Activated naive CD4-positive, alpha-beta T cell treated with anti-CD3 and anti-CD28 coated beads for 36 hours (primary cell): ENCODE measurements around the gene SNAPC3. TPM values are rescaled to one million over a fixed set of nuclear protein-coding genes. Genes with fewer than 3 reads are reported as not detected.

Experiments used
- CTCF ChIA-PET: fragments of 350-600 bp; sonication (Branson Sonifier 250); formaldehyde crosslinking; loops from one replicate; lab custom pipeline; 2021; ENCODE audit warnings: antibody characterized with exemption; lab: Charles Lee
- DNase-seq: peaks from one replicate; pipeline ENCODE4 v3.0.0-alpha.2; 2020
- H3K27ac Mint-ChIP-seq: one replicate; pipeline ENCODE4 v1.8.0; 2021; ENCODE audit warnings: mild to moderate bottlenecking, mixed read lengths
- H3K27me3 Mint-ChIP-seq: one replicate; pipeline ENCODE4 v1.8.0; 2021; ENCODE audit warnings: low read depth, mixed read lengths
- H3K36me3 Mint-ChIP-seq: one replicate; pipeline ENCODE4 v1.8.0; 2021; ENCODE audit warnings: low read depth, mixed read lengths
- H3K4me1 Mint-ChIP-seq: one replicate; pipeline ENCODE4 v1.8.0; 2021; ENCODE audit warnings: low read depth, mixed read lengths
- H3K4me3 Mint-ChIP-seq: one replicate; pipeline ENCODE4 v1.8.0; 2021; ENCODE audit warnings: mild to moderate bottlenecking, moderate library complexity, mixed read lengths
- H3K9me3 Mint-ChIP-seq: one replicate; pipeline ENCODE4 v1.8.0; 2021; ENCODE audit warnings: mixed read lengths
- intact Hi-C: fragments of 100-400 bp; cut with micrococcal nuclease; formaldehyde crosslinking; loops from one replicate; pipeline ENCODE4 v1.15.1; 2023
- total RNA-seq, 2 experiments: library from RNA; stranded (reverse); gene quantifications; one replicate each; pipeline ENCODE4 v1.2.3, GENCODE V29; 2021

The SNAPC3 gene
- total RNA-seq, 2 experiments from 2014 or later: 30.6 to 32.8 TPM

DNA sequence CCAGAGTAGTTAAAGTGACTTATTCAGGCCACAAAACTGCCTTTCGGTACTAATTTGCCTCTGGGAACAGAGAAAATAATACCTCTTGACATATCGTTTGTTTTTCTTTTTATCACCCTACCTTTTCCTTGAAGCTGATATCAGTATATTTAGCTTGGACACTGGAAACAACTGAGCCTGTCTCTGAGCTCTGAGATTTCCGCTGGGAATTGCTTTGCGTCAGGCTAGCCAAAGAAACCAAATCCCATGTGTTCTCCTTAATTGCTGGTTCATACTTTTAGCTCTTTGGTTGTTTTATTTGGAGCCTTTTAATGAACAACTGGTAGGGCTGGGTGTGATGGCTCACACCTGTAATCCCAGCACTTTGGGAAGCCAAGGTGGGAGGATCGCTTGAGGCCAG is 30.3 kb upstream of the SNAPC3 start:
- intact Hi-C loops: loop anchor here (10.0 kb wide), 1 partner anchor 62 kb away; no protein-coding TSS in a partner anchor

DNA sequence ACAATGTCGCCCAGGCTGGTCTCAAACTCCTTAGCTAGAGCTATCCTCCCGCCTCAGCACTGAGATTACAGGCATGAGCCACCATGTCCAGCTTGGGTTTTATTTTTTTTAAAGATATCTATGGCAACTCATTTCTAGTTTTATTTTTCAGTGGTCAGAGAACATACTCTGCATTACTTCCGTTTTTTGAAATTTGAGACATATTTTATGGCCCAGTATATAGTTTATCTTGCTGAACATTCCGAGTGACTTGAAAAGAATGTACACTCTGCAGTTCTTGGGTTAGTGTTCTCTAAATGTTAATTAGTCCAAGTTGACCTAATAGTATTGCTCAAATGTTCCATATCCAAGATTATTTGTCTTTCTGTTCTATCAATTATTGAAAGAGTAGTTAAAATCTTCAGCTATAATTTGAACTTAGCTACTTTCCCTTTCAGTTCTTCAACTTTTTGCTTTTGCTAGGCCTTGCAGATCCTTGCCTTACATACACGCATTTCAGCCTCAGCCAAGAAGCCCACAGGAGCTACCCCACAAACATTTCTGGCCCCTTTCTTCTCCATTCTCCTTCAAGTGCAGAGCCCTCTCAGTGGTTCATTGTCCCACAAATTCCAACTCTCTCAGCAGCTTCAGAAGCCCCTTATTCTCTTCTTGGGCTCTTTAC is 22.3 kb upstream of the SNAPC3 start:
- CTCF ChIA-PET: interaction anchor here (0.5 to 1.3 kb wide), 3 partner anchors 14 to 570 kb away, joined by 4 to 5 read pairs (median 4); no protein-coding TSS in a partner anchor
- no peaks in the 10 kb centered on the region for H3K4me1 Mint-ChIP-seq

More for the DNA sequence above, 30.3 kb upstream of the SNAPC3 start:
- no peaks in the 10 kb centered on the region for H3K27me3 Mint-ChIP-seq
- H3K9me3 Mint-ChIP-seq: no peaks in the 10 kb centered on the region
- no peak overlapping the region for H3K27ac Mint-ChIP-seq
- H3K4me1 Mint-ChIP-seq: no peaks in the 10 kb centered on the region
- DNase-seq: no peak
- CTCF ChIA-PET: interaction anchor here (1.0 kb wide), 1 partner anchor 141 kb away, joined by 3 read pairs; no protein-coding TSS in a partner anchor
- no peaks in the 10 kb centered on the region for H3K36me3 Mint-ChIP-seq
- no peak overlapping the region for H3K4me3 Mint-ChIP-seq

DNA sequence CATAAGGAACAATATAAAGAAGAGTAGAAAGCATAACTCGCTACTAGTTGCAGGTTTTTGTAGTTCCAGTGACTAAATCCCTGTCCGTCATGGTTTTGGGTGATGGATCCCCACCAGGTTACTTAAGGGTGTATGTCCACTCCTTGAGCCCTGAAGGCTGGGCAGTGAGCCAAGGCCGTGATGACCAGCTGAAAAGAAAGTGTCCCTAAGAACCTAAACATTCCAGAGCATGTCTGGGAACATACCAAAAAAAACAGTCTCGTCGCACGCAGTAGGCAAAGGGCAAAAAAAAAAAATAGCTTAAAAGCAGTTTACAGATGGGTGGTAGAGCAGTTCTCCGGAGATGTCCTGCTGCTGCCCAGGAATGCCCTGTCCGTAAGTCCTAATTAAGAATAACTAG is 21.4 kb upstream of the SNAPC3 start:
- H3K4me1 Mint-ChIP-seq: no peaks in the 10 kb centered on the region
- H3K9me3 Mint-ChIP-seq: peaks cover 13% of the 10 kb centered on the region
- H3K36me3 Mint-ChIP-seq: no peaks in the 10 kb centered on the region
- CTCF ChIA-PET: interaction anchor here (1.3 kb wide), 1 partner anchor 13 kb away, joined by 4 read pairs; no protein-coding TSS in a partner anchor
- no peak overlapping the region for H3K27ac Mint-ChIP-seq
- DNase-seq: no peak
- no peaks in the 10 kb centered on the region for H3K27me3 Mint-ChIP-seq
- no peak overlapping the region for H3K4me3 Mint-ChIP-seq
- intact Hi-C loops: no loop called here

More for the DNA sequence above, 22.3 kb upstream of the SNAPC3 start:
- Mint-ChIP-seq H3K36me3 (no peaks in the 10 kb centered on the region), H3K4me3 (no peak overlapping the region), H3K9me3 (peaks cover 11% of the 10 kb centered on the region), H3K27ac (no peak overlapping the region), H3K27me3 (no peaks in the 10 kb centered on the region)
- no peak for DNase-seq
- intact Hi-C loops: no loop called here

DNA sequence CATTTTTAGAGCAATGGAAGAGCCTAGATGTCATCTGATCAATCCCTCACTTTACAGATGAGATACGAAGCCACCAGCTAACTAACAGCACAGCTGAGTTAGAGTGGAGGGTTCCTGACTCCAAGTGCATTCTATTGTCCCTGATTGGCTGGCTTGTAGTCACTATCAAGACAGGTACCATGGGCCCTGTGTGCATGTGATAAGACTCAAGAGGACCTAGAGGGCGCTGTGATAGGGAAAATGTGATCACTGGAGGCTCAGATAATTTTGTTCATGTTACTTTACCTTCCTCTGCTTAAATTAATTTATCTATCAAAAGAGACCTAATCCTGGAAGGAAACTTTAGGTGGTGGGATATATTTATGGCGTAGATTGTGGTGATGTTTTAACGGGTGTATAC is 19.5 kb upstream of the SNAPC3 start:
- intact Hi-C loops: no loop called here
- Mint-ChIP-seq H3K27ac (no peak overlapping the region), H3K36me3 (no peaks in the 10 kb centered on the region), H3K9me3 (peaks cover 13% of the 10 kb centered on the region), H3K27me3 (no peaks in the 10 kb centered on the region), H3K4me1 (peaks cover under 1% of the 10 kb centered on the region), H3K4me3 (no peak overlapping the region)
- DNase-seq: peak; percentile 20
- CTCF ChIA-PET: interaction anchor here (0.7 kb wide), 1 partner anchor 81 kb away, joined by 3 read pairs; no protein-coding TSS in a partner anchor

- intact Hi-C loops: no loop called here
- DNase-seq: no peak
- no peaks in the 10 kb centered on the region for H3K27me3 Mint-ChIP-seq
- CTCF ChIA-PET: no interaction called here
- H3K36me3 Mint-ChIP-seq: no peaks in the 10 kb centered on the region
- peaks cover 3% of the 10 kb centered on the region for H3K4me1 Mint-ChIP-seq
- H3K27ac Mint-ChIP-seq: no peak overlapping the region
- no peak overlapping the region for H3K4me3 Mint-ChIP-seq
- H3K9me3 Mint-ChIP-seq: peaks cover 12% of the 10 kb centered on the region
These were observed 18.5 kb upstream of the SNAPC3 start for GRCh38 chr9:15404171-15404570.

GRCh38 chr9:15416880-15417279 is 5.8 kb upstream of the SNAPC3 start:
- peak; percentile 67 for DNase-seq
- no peak overlapping the region for H3K27ac Mint-ChIP-seq
- H3K36me3 Mint-ChIP-seq: no peaks in the 10 kb centered on the region
- no peak overlapping the region for H3K4me3 Mint-ChIP-seq
- no peaks in the 10 kb centered on the region for H3K4me1 Mint-ChIP-seq
- H3K9me3 Mint-ChIP-seq: no peaks in the 10 kb centered on the region
- H3K27me3 Mint-ChIP-seq: no peaks in the 10 kb centered on the region
- CTCF ChIA-PET: interaction anchor here (0.5 to 2.1 kb wide), 6 partner anchors 44 to 207 kb away, joined by 3 to 12 read pairs (median 4); partner anchors contain the start of gene CCDC171
- intact Hi-C loops: loop anchor here (1.0 kb wide), 4 partner anchors 62 to 313 kb away; no protein-coding TSS in a partner anchor

- Mint-ChIP-seq H3K4me1 (peaks cover 4% of the 10 kb centered on the region), H3K9me3 (no peaks in the 10 kb centered on the region), H3K27me3 (no peaks in the 10 kb centered on the region), H3K36me3 (no peaks in the 10 kb centered on the region), H3K4me3 (no peak overlapping the region), H3K27ac (no peak overlapping the region)
- intact Hi-C loops: loop anchor here (1.0 kb wide), 4 partner anchors 62 to 313 kb away; no protein-coding TSS in a partner anchor
- no peak for DNase-seq
- CTCF ChIA-PET: interaction anchor here (1.7 kb wide), 1 partner anchor 107 kb away, joined by 5 read pairs; no protein-coding TSS in a partner anchor
These were observed 5.0 kb upstream of the SNAPC3 start for GRCh38 chr9:15417626-15418025.

- H3K4me3 Mint-ChIP-seq: no peak overlapping the region
- H3K36me3 Mint-ChIP-seq: peaks cover 12% of the 10 kb centered on the region
- H3K9me3 Mint-ChIP-seq: no peaks in the 10 kb centered on the region
- CTCF ChIA-PET: no interaction called here
- no peak for DNase-seq
- H3K27ac Mint-ChIP-seq: no peak overlapping the region
- H3K4me1 Mint-ChIP-seq: peaks cover 21% of the 10 kb centered on the region
- intact Hi-C loops: loop anchor here (5.0 kb wide), 4 partner anchors 47 to 1098 kb away; partner anchors contain the start of gene ZDHHC21
- H3K27me3 Mint-ChIP-seq: no peaks in the 10 kb centered on the region
These were observed 1.9 kb upstream of the SNAPC3 start for GRCh38 chr9:15420796-15421195.

DNA sequence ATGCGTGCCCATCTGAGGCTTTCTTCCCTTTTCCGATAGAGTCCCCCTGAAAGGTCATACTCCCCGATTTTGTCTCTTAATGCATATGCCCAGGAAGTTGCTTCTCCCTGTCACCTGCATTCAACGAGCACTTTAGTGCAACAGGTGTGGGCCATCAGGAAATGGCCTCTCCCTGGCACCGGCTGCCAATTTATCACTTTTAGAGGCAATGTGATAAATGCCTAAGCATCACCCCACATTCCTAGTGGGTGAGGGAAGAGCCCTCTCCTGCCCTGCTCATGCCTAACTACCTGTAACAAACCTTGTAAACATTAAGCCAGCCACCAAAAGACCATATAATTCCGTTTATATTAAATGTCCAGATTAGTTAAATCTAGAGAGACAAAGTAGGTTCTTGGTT is 1.1 kb upstream of the SNAPC3 start:
- H3K9me3 Mint-ChIP-seq: no peaks in the 10 kb centered on the region
- H3K4me3 Mint-ChIP-seq: peak overlapping the region; percentile 89
- CTCF ChIA-PET: interaction anchor here (0.6 to 1.1 kb wide), 2 partner anchors 68 to 286 kb away, joined by 4 read pairs; no protein-coding TSS in a partner anchor
- DNase-seq: no peak
- no peak overlapping the region for H3K27ac Mint-ChIP-seq
- intact Hi-C loops: loop anchor here (5.0 kb wide), 4 partner anchors 46 to 1099 kb away; partner anchors contain the start of gene ZDHHC21
- H3K36me3 Mint-ChIP-seq: peaks cover 19% of the 10 kb centered on the region
- H3K4me1 Mint-ChIP-seq: peaks cover 27% of the 10 kb centered on the region
- H3K27me3 Mint-ChIP-seq: no peaks in the 10 kb centered on the region

DNA sequence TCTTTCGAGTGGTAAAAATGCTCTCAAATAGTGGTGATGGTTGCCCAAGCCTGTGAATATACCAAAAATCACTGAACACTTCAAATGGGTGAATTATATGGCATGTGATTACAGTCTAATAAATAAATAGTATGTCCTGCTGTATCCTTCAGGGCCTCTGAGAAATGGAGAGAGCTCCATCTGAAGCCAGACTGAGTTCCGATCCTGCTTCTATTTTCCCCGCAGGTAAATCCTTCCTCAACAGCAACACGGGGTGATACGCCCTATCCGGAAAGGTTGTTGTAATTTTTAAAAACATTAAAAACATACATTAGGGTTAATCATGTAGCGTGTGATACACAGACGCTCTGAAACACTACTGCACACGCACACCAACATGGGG is 695 bp upstream of the SNAPC3 start:
- Mint-ChIP-seq H3K36me3 (peaks cover 21% of the 10 kb centered on the region), H3K9me3 (no peaks in the 10 kb centered on the region), H3K4me1 (peaks cover 27% of the 10 kb centered on the region), H3K27ac (peak overlapping the region; percentile 86), H3K27me3 (no peaks in the 10 kb centered on the region), H3K4me3 (peak overlapping the region; percentile 89)
- no peak for DNase-seq
- CTCF ChIA-PET: interaction anchor here (0.6 to 1.1 kb wide), 2 partner anchors 68 to 287 kb away, joined by 4 read pairs; no protein-coding TSS in a partner anchor
- intact Hi-C loops: loop anchor here (1.0 to 5.0 kb wide), 14 partner anchors 45 to 1100 kb away; partner anchors contain the start of genes TTC39B and ZDHHC21

GRCh38 chr9:15423231-15423985 is 732 bp downstream of the SNAPC3 start:
- intact Hi-C loops: loop anchor here (1.0 to 5.0 kb wide), 8 partner anchors 44 to 1101 kb away; partner anchors contain the start of gene ZDHHC21
- DNase-seq: peak; percentile 30
- Mint-ChIP-seq H3K27ac (peak overlapping the region; percentile 78), H3K4me3 (peak overlapping the region; percentile 89), H3K36me3 (peaks cover 24% of the 10 kb centered on the region), H3K9me3 (no peaks in the 10 kb centered on the region), H3K4me1 (peaks cover 29% of the 10 kb centered on the region), H3K27me3 (no peaks in the 10 kb centered on the region)
- CTCF ChIA-PET: interaction anchor here (0.7 to 1.2 kb wide), 5 partner anchors 109 to 211 kb away, joined by 3 to 5 read pairs (median 3); no protein-coding TSS in a partner anchor

- no peaks in the 10 kb centered on the region for H3K9me3 Mint-ChIP-seq
- intact Hi-C loops: no loop called here
- no peak for DNase-seq
- H3K27me3 Mint-ChIP-seq: no peaks in the 10 kb centered on the region
- H3K27ac Mint-ChIP-seq: no peak overlapping the region
- H3K4me3 Mint-ChIP-seq: no peak overlapping the region
- H3K36me3 Mint-ChIP-seq: peaks cover 24% of the 10 kb centered on the region
- CTCF ChIA-PET: no interaction called here
- peaks cover 41% of the 10 kb centered on the region for H3K4me1 Mint-ChIP-seq
These were observed 3.3 kb downstream of the SNAPC3 start for GRCh38 chr9:15426019-15426418.
